PC-9 (cell line): Measurements from ENCODE around the gene LRRC31.
A peak's percentile ranks its signal among the peaks of the same experiment; 100 is the strongest.

Experiments used
- CTCF ChIP-seq: fragments of 200-600 bp; sonication (generic); conservative IDR thresholded peaks from 2 replicates; pipeline ENCODE4 v1.6.1; 2017; ENCODE audit warnings: mixed run types, antibody characterized with exemption, mild to moderate bottlenecking, moderate library complexity
- EZH2 ChIP-seq: fragments of 200-600 bp; sonication (generic); IDR thresholded peaks from 2 replicates; pipeline ENCODE4 v1.8.0; 2017; ENCODE audit warnings: antibody characterized with exemption, low read depth

- TF ChIP-seq CTCF (0 out of 2 replicates have a peak, but pooled peaks have one; percentile 6), EZH2 (no peak)
Measured at GRCh38 chr3:169812332-169813235, 57.2 kb downstream of the LRRC31 start, which contains the start of the genes LRRC34 and LRRIQ4.
